ENCODE measurements around the gene IDNK. TPM values are rescaled to one million over a fixed set of nuclear protein-coding genes. Genes with fewer than 3 reads are reported as not detected.

Gene IDNK
- total RNA-seq, 1 donor from 2014 or later, result not detected

GRCh38 chr9:83656032-83656680, 33.2 kb downstream of the IDNK start:
- no peaks in the 10 kb centered on the region for H3K9me3 ChIP-seq
- TF ChIP-seq CTCF (IDR thresholded peaks at IDR 0.05) (no peak), POLR2A (IDR thresholded peaks at IDR 0.05) (no peak), POLR2AphosphoS5 (IDR thresholded peaks at IDR 0.05; ENCODE audit: insufficient read depth in 1 of 2, low read depth in 1 of 2) (no peak)
- H3K27ac ChIP-seq, result no peak overlapping the region
- H3K36me3 ChIP-seq, result peaks cover 0 to 74% of the 10 kb centered on the region in 2 donors
- no peaks in the 10 kb centered on the region for H3K4me1 ChIP-seq
- no peaks in the 10 kb centered on the region for H3K27me3 ChIP-seq
- no peak for DNase-seq (ENCODE audit: extremely low spot score in 2 of 2)
- no peak overlapping the region for H3K4me3 ChIP-seq
- intact Hi-C loops (cut with DNase I), result no loop called here

GRCh38 chr9:83656952-83657351, 34.0 kb downstream of the IDNK start:
- Histone ChIP-seq H3K4me1 (no peaks in the 10 kb centered on the region), H3K4me3 (no peak overlapping the region), H3K9me3 (no peaks in the 10 kb centered on the region), H3K36me3 (peaks cover 0 to 76% of the 10 kb centered on the region in 2 donors), H3K27ac (no peak overlapping the region), H3K27me3 (no peaks in the 10 kb centered on the region)
- no peak for DNase-seq (ENCODE audit: extremely low spot score in 2 of 2)
- intact Hi-C loops (cut with DNase I), result no loop called here
- TF ChIP-seq CTCF (IDR thresholded peaks at IDR 0.05) (no peak), POLR2AphosphoS5 (IDR thresholded peaks at IDR 0.05; ENCODE audit: insufficient read depth in 1 of 2, low read depth in 1 of 2) (no peak), POLR2A (IDR thresholded peaks at IDR 0.05) (no peak)

GRCh38 chr9:83662933-83663332, 40.0 kb downstream of the IDNK start:
- H3K9me3 ChIP-seq, result no peaks in the 10 kb centered on the region
- DNase-seq (ENCODE audit: extremely low spot score in 2 of 2), result no peak
- TF ChIP-seq CTCF (IDR thresholded peaks at IDR 0.05) (no peak), POLR2AphosphoS5 (IDR thresholded peaks at IDR 0.05; ENCODE audit: insufficient read depth in 1 of 2, low read depth in 1 of 2) (no peak)
- H3K4me1 ChIP-seq, result no peaks in the 10 kb centered on the region
- no peak overlapping the region for H3K4me3 ChIP-seq
- peaks cover 0 to 68% of the 10 kb centered on the region in 2 donors for H3K36me3 ChIP-seq
- no peaks in the 10 kb centered on the region for H3K27me3 ChIP-seq
- H3K27ac ChIP-seq, result no peak overlapping the region
- intact Hi-C loops (cut with DNase I), result no loop called here

GRCh38 chr9:83665580-83666200, 42.7 kb downstream of the IDNK start:
- Histone ChIP-seq H3K4me1 (no peaks in the 10 kb centered on the region), H3K27me3 (no peaks in the 10 kb centered on the region), H3K4me3 (no peak overlapping the region), H3K9me3 (no peaks in the 10 kb centered on the region), H3K36me3 (peaks cover 0 to 49% of the 10 kb centered on the region in 2 donors), H3K27ac (peak overlapping the region; percentile 11)
- intact Hi-C loops (cut with DNase I), result no loop called here
- TF ChIP-seq POLR2AphosphoS5 (IDR thresholded peaks at IDR 0.05; ENCODE audit: insufficient read depth in 1 of 2, low read depth in 1 of 2), result no peak
- no peak for TF ChIP-seq CTCF (IDR thresholded peaks at IDR 0.05)
- TF ChIP-seq POLR2A (IDR thresholded peaks at IDR 0.05), result no peak
- no peak for DNase-seq (ENCODE audit: extremely low spot score in 2 of 2)

GRCh38 chr9:83669067-83669466, 46.1 kb downstream of the IDNK start:
- Histone ChIP-seq H3K27me3 (no peaks in the 10 kb centered on the region), H3K4me1 (no peaks in the 10 kb centered on the region), H3K36me3 (peaks cover 0 to 30% of the 10 kb centered on the region in 2 donors), H3K4me3 (no peak overlapping the region), H3K9me3 (no peaks in the 10 kb centered on the region), H3K27ac (no peak overlapping the region)
- TF ChIP-seq CTCF (IDR thresholded peaks at IDR 0.05) (no peak), POLR2AphosphoS5 (IDR thresholded peaks at IDR 0.05; ENCODE audit: insufficient read depth in 1 of 2, low read depth in 1 of 2) (no peak)
- DNase-seq (ENCODE audit: extremely low spot score in 2 of 2), result no peak
- intact Hi-C loops (cut with DNase I), result no loop called here
